ENCODE measurements around the gene CABP1. TPM values are rescaled to one million over a fixed set of nuclear protein-coding genes. Genes with fewer than 3 reads are reported as not detected.
"Not testable (repeated sequence)": the region's sequence is repeated elsewhere in the genome, so short reads cannot be mapped to it uniquely, and the experiment has no call there.

The CABP1 gene
- total and polyA plus RNA-seq, 2 experiments from 2014 or later = not detected

- TF ChIP-seq CTCF (IDR thresholded peaks at IDR 0.05; ENCODE audit: low read depth, low read length) = no peak
- H3K27me3 ChIP-seq = no peaks in the 10 kb centered on the region
- DNase-seq (ENCODE audit: low read depth in 1 of 2, low spot score in 1 of 2) = no peak
- no peaks in the 10 kb centered on the region for H3K36me3 ChIP-seq
- H3K4me3 ChIP-seq = no peak overlapping the region
- no peak overlapping the region for H3K27ac ChIP-seq
- H3K4me1 ChIP-seq (ENCODE audit: low read depth) = no peaks in the 10 kb centered on the region
- H3K9me3 ChIP-seq (ENCODE audit: low read depth) = no peaks in the 10 kb centered on the region
Observed at GRCh38 chr12:120668091-120668867, 27.9 kb downstream of the CABP1 start.

- Histone ChIP-seq H3K27ac (no peak overlapping the region), H3K4me1 (ENCODE audit: low read depth) (no peaks in the 10 kb centered on the region), H3K4me3 (no peak overlapping the region), H3K36me3 (no peaks in the 10 kb centered on the region), H3K27me3 (no peaks in the 10 kb centered on the region), H3K9me3 (ENCODE audit: low read depth) (no peaks in the 10 kb centered on the region)
- TF ChIP-seq CTCF (IDR thresholded peaks at IDR 0.05; ENCODE audit: low read depth, low read length) = no peak
- peak; percentile 30 to 51 for DNase-seq (ENCODE audit: low read depth in 1 of 2, low spot score in 1 of 2)
Observed at GRCh38 chr12:120668868-120669840, 28.7 kb downstream of the CABP1 start.

GRCh38 chr12:120670237-120670636, 29.8 kb downstream of the CABP1 start:
- H3K27ac ChIP-seq; H3K36me3 ChIP-seq; H3K9me3 ChIP-seq (ENCODE audit: low read depth); H3K27me3 ChIP-seq; DNase-seq (ENCODE audit: low read depth in 1 of 2, low spot score in 1 of 2); H3K4me1 ChIP-seq (ENCODE audit: low read depth); H3K4me3 ChIP-seq: not testable (repeated sequence)

GRCh38 chr12:120670667-120671066, 30.2 kb downstream of the CABP1 start:
- no peaks in the 10 kb centered on the region for H3K4me1 ChIP-seq (ENCODE audit: low read depth)
- no peak overlapping the region for H3K4me3 ChIP-seq
- H3K27ac ChIP-seq = no peak overlapping the region
- TF ChIP-seq CTCF (IDR thresholded peaks at IDR 0.05; ENCODE audit: low read depth, low read length) = no peak
- H3K9me3 ChIP-seq (ENCODE audit: low read depth) = no peaks in the 10 kb centered on the region
- no peaks in the 10 kb centered on the region for H3K27me3 ChIP-seq
- no peak for DNase-seq (ENCODE audit: low read depth in 1 of 2, low spot score in 1 of 2)
- H3K36me3 ChIP-seq = no peaks in the 10 kb centered on the region

- Histone ChIP-seq H3K27ac (no peak overlapping the region), H3K27me3 (no peaks in the 10 kb centered on the region), H3K4me3 (no peak overlapping the region), H3K9me3 (ENCODE audit: low read depth) (no peaks in the 10 kb centered on the region), H3K4me1 (ENCODE audit: low read depth) (no peaks in the 10 kb centered on the region), H3K36me3 (no peaks in the 10 kb centered on the region)
- DNase-seq (ENCODE audit: low read depth in 1 of 2, low spot score in 1 of 2) = no peak
- no peak for TF ChIP-seq CTCF (IDR thresholded peaks at IDR 0.05; ENCODE audit: low read depth, low read length)
Observed at GRCh38 chr12:120674097-120674636, 33.7 kb downstream of the CABP1 start.
